Endometrial microvascular endothelial cells (primary cell): ENCODE measurements around the gene DYNC1I1. TPM values are rescaled to one million over a fixed set of nuclear protein-coding genes. Genes with fewer than 3 reads are reported as not detected.

Source experiments
- in situ Hi-C: cut with HindIII; loops from 2 replicates; pipeline ENCODE4 v1.10.0; 2017; ENCODE audit warnings: low sequenced_read_pairs, low pct_unique_long_range_greater_than_20kb; ENCODE audit errors: inconsistent ontology term
- total RNA-seq: library from RNA; depleted of rRNA; stranded (reverse); fragments of >200 nt; gene quantifications from one replicate; pipeline ENCODE4 v1.2.3, GENCODE V29; 2015; ENCODE audit errors: inconsistent ontology term

DYNC1I1 gene
- total RNA-seq, 1 donor from 2014 or later: 0.28 TPM

DNA sequence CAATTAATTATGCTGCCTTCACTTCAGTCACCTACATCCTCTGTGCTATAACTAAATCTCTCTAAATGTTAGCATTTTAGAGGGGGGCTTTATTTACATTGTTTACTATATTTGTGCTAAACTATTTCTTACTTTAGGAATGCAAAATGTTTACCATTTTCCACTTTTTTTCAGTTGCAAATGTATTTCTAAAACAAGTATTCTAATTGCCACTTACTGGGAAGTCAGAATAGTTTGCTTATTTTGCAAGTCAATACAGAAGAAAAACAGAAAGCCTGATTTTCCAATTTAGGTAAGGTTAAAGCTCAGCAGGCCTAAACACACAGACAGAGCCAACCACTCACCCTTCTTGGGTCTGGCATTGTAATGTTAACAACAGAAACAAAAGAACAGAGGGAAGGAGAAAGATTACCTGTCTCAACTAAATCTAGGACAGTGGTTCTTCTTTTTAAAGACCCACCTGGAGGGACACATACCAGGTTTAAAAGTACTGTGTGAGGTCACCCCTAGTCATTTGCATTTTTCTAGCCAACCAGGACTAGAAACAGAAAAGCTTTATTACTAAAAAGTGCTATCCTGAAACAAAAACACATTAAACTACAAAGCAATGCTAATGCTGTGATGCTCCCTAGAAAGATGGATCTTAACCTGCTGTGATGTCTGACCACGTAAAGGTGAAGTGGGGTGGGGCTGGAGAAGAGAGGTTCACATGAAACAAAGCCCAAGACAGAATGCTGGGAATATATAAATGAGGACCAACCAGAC, 371.3 kb downstream of the DYNC1I1 start:
- in situ Hi-C loops: no loop called here

DNA sequence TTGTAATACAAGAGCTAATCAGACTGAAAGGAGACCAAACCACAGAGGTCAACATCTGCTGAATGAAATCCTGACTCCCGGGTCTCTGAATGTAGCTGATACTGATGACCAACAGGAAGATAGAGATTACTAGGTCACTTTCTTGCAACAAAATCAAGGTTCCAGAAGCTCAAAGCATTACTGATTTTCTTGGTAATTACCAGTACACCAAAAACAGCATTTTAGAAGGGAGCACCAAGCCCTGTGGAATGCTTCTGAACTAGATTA, 371.8 kb downstream of the DYNC1I1 start:
- in situ Hi-C loops: no loop called here

Other genes starting within 250 kb of the DYNC1I1 start
- gene PDK4, start 176.0 kb upstream of the DYNC1I1 start, total RNA-seq: 4.9 TPM